Vagina (tissue), 2 donors: ENCODE results near the gene FSD1.

Experiments used
- CTCF ChIP-seq, 3 experiments: fragments of 450-650 bp in 2 of 3; fragments of 200-600 bp in 1 of 3; sonication (generic) in 1 of 3; IDR thresholded peaks; one replicate each; pipeline ENCODE4 v1.5.1; 2017 to 2019; ENCODE audit warnings: antibody characterized with exemption in 3 of 3, mild to moderate bottlenecking in 2 of 3, moderate library complexity in 2 of 3
- POLR2A ChIP-seq, 2 donors: fragments of 450-650 bp; IDR thresholded peaks; one replicate each; pipeline ENCODE4 v1.6.1; 2017; ENCODE audit warnings: antibody characterized with exemption in 2 of 2, mild to moderate bottlenecking in 2 of 2, moderate library complexity in 2 of 2

GRCh38 chr19:4327252-4327876 lies 23.0 kb downstream of the FSD1 start:
- TF ChIP-seq CTCF (IDR thresholded peaks at IDR 0.05): no peak
- no peak for TF ChIP-seq POLR2A (IDR thresholded peaks at IDR 0.05)
